H1 (cell line): ENCODE data around the gene PDK2. TPM values are rescaled to one million over a fixed set of nuclear protein-coding genes. Genes with fewer than 3 reads are reported as not detected.

ENCODE experiments used
- CTCF ChIA-PET: fragments of 300-600 bp; sonication (Branson Sonifier 250); formaldehyde crosslinking; loops from one replicate; lab custom pipeline; 2021; ENCODE audit not compliant: partially characterized antibody; lab: Charles Lee
- POLR2A ChIA-PET: fragments of 300-600 bp; sonication (Branson Sonifier 250); formaldehyde crosslinking; loops from one replicate; lab custom pipeline; 2021; ENCODE audit warnings: inconsistent platforms; ENCODE audit not compliant: partially characterized antibody; lab: Charles Lee
- DNase-seq, 2 experiments: peaks; one replicate each; pipeline versions ENCODE4 v3.0.0 to v3.0.0-alpha.2; 2010 to 2022; ENCODE audit warnings: low spot score in 2 of 2, low read depth in 1 of 2, mixed read lengths in 1 of 2
- FAIRE-seq: peaks from 2 replicates; lab custom pipeline; 2011; peaks lifted over from hg19 to GRCh38; lab: Jason Lieb, UNC
- H2AFZ ChIP-seq: 2 replicates; pipeline ENCODE4 v1.8.1; 2012; ENCODE audit warnings: low read length, inconsistent platforms
- H2AK5ac ChIP-seq: 2 replicates; pipeline ENCODE4 v1.6.1; 2013; ENCODE audit warnings: low read depth, low read length
- H2BK120ac ChIP-seq: replicated peaks from 2 replicates; pipeline ENCODE3; 2013; ENCODE audit warnings: low read depth, low read length, inconsistent platforms
- H2BK12ac ChIP-seq: 2 replicates; pipeline ENCODE4 v1.6.1; 2013; ENCODE audit warnings: low read depth, low read length
- H2BK15ac ChIP-seq: 2 replicates; pipeline ENCODE4 v1.6.1; 2013; ENCODE audit warnings: low read length
- H2BK20ac ChIP-seq: 2 replicates; pipeline ENCODE4 v1.6.1; 2013; ENCODE audit warnings: low read length
- H2BK5ac ChIP-seq: 2 replicates; pipeline ENCODE4 v1.6.1; 2013; ENCODE audit warnings: low read depth, low read length
- H3K14ac ChIP-seq: 2 replicates; pipeline ENCODE4 v1.6.1; 2013; ENCODE audit warnings: inconsistent platforms; ENCODE audit not compliant: insufficient read length
- H3K18ac ChIP-seq: 2 replicates; pipeline ENCODE4 v1.6.1; 2013; ENCODE audit warnings: low read length; ENCODE audit errors: extremely low read depth
- H3K23ac ChIP-seq: 2 replicates; pipeline ENCODE4 v1.6.1; 2013; ENCODE audit warnings: inconsistent platforms; ENCODE audit not compliant: insufficient read length
- H3K23me2 ChIP-seq: 2 replicates; pipeline ENCODE4 v1.6.1; 2013; ENCODE audit warnings: low read depth, low read length
- H3K27ac ChIP-seq: 2 replicates; pipeline ENCODE4 v1.6.1; 2011; ENCODE audit warnings: low read depth, low read length, inconsistent platforms
- H3K27me3 ChIP-seq, 4 experiments: replicated peaks in 1 of 4; 1 replicate in 1 of 4; 2 replicates in 3 of 4; pipeline versions ENCODE4 v1.6.1 to v1.8.1; 2011 to 2013; ENCODE audit warnings: low read length in 3 of 4, mild to moderate bottlenecking in 3 of 4, inconsistent platforms in 2 of 4, mixed read lengths in 2 of 4, moderate library complexity in 1 of 4; ENCODE audit not compliant: control insufficient read depth in 3 of 4, insufficient read depth in 3 of 4; ENCODE audit errors: extremely low read depth in 1 of 4
- H3K36me3 ChIP-seq, 4 experiments: 2 replicates each; pipeline versions ENCODE4 v1.6.1 to v1.8.1; 2011 to 2013; ENCODE audit warnings: mild to moderate bottlenecking in 4 of 4, low read length in 3 of 4, moderate library complexity in 2 of 4, control low read depth in 1 of 4, inconsistent platforms in 1 of 4; ENCODE audit not compliant: insufficient read depth in 4 of 4, control insufficient read depth in 2 of 4
- H3K4ac ChIP-seq: replicated peaks from 2 replicates; pipeline ENCODE3; 2013; ENCODE audit warnings: low read length, low read depth, mixed read lengths, inconsistent platforms; ENCODE audit not compliant: insufficient read length
- H3K4me1 ChIP-seq, 4 experiments: replicated peaks in 1 of 4; 1 replicate in 1 of 4; 2 replicates in 3 of 4; pipeline versions ENCODE4 v1.6.1 to v1.8.1; 2011 to 2013; ENCODE audit warnings: low read length in 3 of 4, inconsistent platforms in 2 of 4, mixed read lengths in 1 of 4; ENCODE audit not compliant: insufficient read depth in 4 of 4, control insufficient read depth in 3 of 4
- H3K4me2 ChIP-seq, 2 experiments: 2 replicates each; pipeline versions ENCODE4 v1.6.1 to v1.8.1; 2011 to 2013; ENCODE audit warnings: low read depth in 2 of 2, low read length in 2 of 2, control low read depth in 1 of 2, inconsistent platforms in 1 of 2, mild to moderate bottlenecking in 1 of 2; ENCODE audit not compliant: insufficient read depth in 1 of 2
- H3K4me3 ChIP-seq, 4 experiments: fragments of 200-600, 300-600 bp in 1 of 4; sonication (generic), shearing (Covaris generic), sonication (Bioruptor Twin) in 1 of 4; 2 replicates each; pipeline versions ENCODE4 v1.5.1 to v1.8.1; 2011 to 2016; ENCODE audit warnings: low read length in 4 of 4, low read depth in 3 of 4, control low read depth in 2 of 4, inconsistent platforms in 2 of 4, mild to moderate bottlenecking in 2 of 4, mixed read lengths in 1 of 4, moderate library complexity in 1 of 4; ENCODE audit not compliant: insufficient read depth in 2 of 4; ENCODE audit errors: extremely low read depth in 1 of 4
- H3K56ac ChIP-seq: replicated peaks from 2 replicates; pipeline ENCODE3; 2013; ENCODE audit warnings: low read depth, mild to moderate bottlenecking, mixed read lengths, low read length, inconsistent platforms; ENCODE audit not compliant: insufficient read length
- H3K79me1 ChIP-seq: 2 replicates; pipeline ENCODE4 v1.6.1; 2013; ENCODE audit warnings: low read depth, low read length, control low read depth
- H3K79me2 ChIP-seq, 2 experiments: 2 replicates each; pipeline versions ENCODE4 v1.6.1 to v1.8.1; 2012 to 2013; ENCODE audit warnings: low read length in 2 of 2, mild to moderate bottlenecking in 2 of 2, inconsistent platforms in 1 of 2; ENCODE audit not compliant: insufficient read depth in 2 of 2, control insufficient read depth in 1 of 2
- H3K9ac ChIP-seq, 4 experiments: replicated peaks in 1 of 4; 1 replicate in 1 of 4; 2 replicates in 3 of 4; pipeline versions ENCODE4 v1.6.1 to v1.8.1; 2011 to 2013; ENCODE audit warnings: low read depth in 3 of 4, low read length in 3 of 4, control low read depth in 2 of 4, mild to moderate bottlenecking in 2 of 4, moderate library complexity in 2 of 4, inconsistent platforms in 1 of 4; ENCODE audit errors: extremely low read depth in 1 of 4
- H3K9me3 ChIP-seq, 2 experiments: 2 replicates each; pipeline versions ENCODE4 v1.6.1 to v1.8.1; 2012 to 2013; ENCODE audit warnings: mild to moderate bottlenecking in 2 of 2, moderate library complexity in 2 of 2, control low read depth in 1 of 2, inconsistent platforms in 1 of 2, low read depth in 1 of 2, low read length in 1 of 2, mixed read lengths in 1 of 2; ENCODE audit not compliant: insufficient read depth in 2 of 2
- H4K20me1 ChIP-seq, 2 experiments: replicated peaks in 1 of 2; 2 replicates each; pipeline versions ENCODE3 to v1.8.1; 2011 to 2013; ENCODE audit warnings: inconsistent platforms in 2 of 2, low read length in 2 of 2, mild to moderate bottlenecking in 1 of 2; ENCODE audit not compliant: insufficient read depth in 2 of 2, control insufficient read depth in 1 of 2
- H4K5ac ChIP-seq: 2 replicates; pipeline ENCODE4 v1.6.1; 2013; ENCODE audit warnings: low read length, low read depth, mixed read lengths, inconsistent platforms; ENCODE audit not compliant: insufficient read length
- H4K8ac ChIP-seq: 2 replicates; pipeline ENCODE4 v1.8.0; 2013; ENCODE audit warnings: mild to moderate bottlenecking, moderate library complexity, low read length, inconsistent platforms; ENCODE audit not compliant: insufficient read depth; ENCODE audit errors: extremely low read depth
- H4K91ac ChIP-seq: replicated peaks from 2 replicates; pipeline ENCODE3; 2013; ENCODE audit warnings: low read length, mixed read lengths, inconsistent platforms; ENCODE audit not compliant: insufficient read length
- ATF3 ChIP-seq: IDR thresholded peaks from 2 replicates; pipeline ENCODE4 v1.6.1; 2011; ENCODE audit warnings: low read depth, mild to moderate bottlenecking, low read length; ENCODE audit not compliant: insufficient read depth
- CEBPB ChIP-seq: IDR thresholded peaks from 2 replicates; pipeline ENCODE4 v1.6.1; 2012; ENCODE audit warnings: low read depth, low read length
- CHD1 ChIP-seq: IDR thresholded peaks from 2 replicates; pipeline ENCODE4 v1.6.1; 2012; ENCODE audit warnings: low read depth, low read length, improper control_type of control experiment
- KDM5A ChIP-seq: fragments of 200-600 bp; IDR thresholded peaks from 2 replicates; pipeline ENCODE4 v1.7.1; 2012; ENCODE audit warnings: mild to moderate bottlenecking, low read length, inconsistent platforms, mixed read lengths
- YY1 ChIP-seq: IDR thresholded peaks from 2 replicates; pipeline ENCODE4 v1.6.1; 2011; ENCODE audit warnings: low read depth, mild to moderate bottlenecking, low read length
- WGBS, 2 experiments: shearing (Covaris generic) in 1 of 2; methylation state at CpG; one replicate each; pipeline versions ENCODE4 v1.1.6 to v1.1.7; 2013 to 2015; ENCODE audit warnings: low lambda C conversion rate in 2 of 2, mixed read lengths in 2 of 2, inconsistent platforms in 1 of 2, low coverage in 1 of 2, missing lambda C conversion rate in 1 of 2; ENCODE audit not compliant: insufficient replicate concordance in 2 of 2, insufficient coverage in 1 of 2, insufficient read length in 1 of 2; ENCODE audit errors: extremely low coverage in 1 of 2, missing lambda C conversion rate in 1 of 2; 5-methylcytosine and 5-hydroxymethylcytosine counted together
- polyA plus RNA-seq, 7 experiments: library from polyadenylated mRNA; depleted of rRNA in 3 of 7; stranded (reverse) in 5 of 7; unstranded in 2 of 7; fragments of >200 nt in 5 of 7; fragments of 200-250 nt in 2 of 7; gene quantifications; 1 replicate in 5 of 7; 2 replicates in 1 of 7; 4 replicates in 1 of 7; pipeline versions ENCODE4 v1.2.1 to v1.2.3, GENCODE V29; 2011 to 2013; ENCODE audit warnings: missing spikeins in 2 of 7, mixed read lengths in 2 of 7
- total RNA-seq: library from RNA; stranded (reverse); fragmentation: NEBNext Ultra II Directional; extraction: Animal tissue kit (Norgen Biotek cat#: 25700); gene quantifications from 2 replicates; pipeline ENCODE4 v1.2.1, GENCODE V29; 2021

Gene PDK2
- total and polyA plus RNA-seq, 2 of the 8 experiments (the other 6 are each of a cell fraction or from before 2014, with no cell fraction given), result 18.3 to 121 TPM

GRCh38 chr17:50115756-50116155 is 20.6 kb downstream of the PDK2 start:
- POLR2A ChIA-PET, result interaction anchor here (0.8 to 2.3 kb wide), 6 partner anchors 8 to 36 kb away, joined by 3 to 11 read pairs (median 4); partner anchors contain the start of genes PPP1R9B and SAMD14
- 78% methylated on average over 15 of the region's 17 CpGs; no CpG with 5 or more reads in 1 of the 2 experiments for WGBS, 2 experiments
- no peak for FAIRE-seq

More at GRCh38 chr17:50115756-50116155, 20.6 kb downstream of the PDK2 start:
- H3K18ac ChIP-seq, result no peak overlapping the region
- TF ChIP-seq CHD1 (no peak), ATF3 (no peak), YY1 (no peak), CEBPB (no peak), KDM5A (no peak)
- TF ChIP-seq, all 59 proteins: peak for 0
- Histone ChIP-seq H4K20me1 (no peaks in the 10 kb centered on the region), H2BK5ac (no peak overlapping the region; the same call in 1 of the 2 replicates), H4K8ac (no peak overlapping the region), H4K5ac (no peak overlapping the region), H3K4me3 (no peak overlapping the region), H2BK20ac (peak overlapping the region; percentile 61; the same call in 1 of the 2 replicates), H3K4me1 (peaks cover 6 to 14% (median 11%) of the 10 kb centered on the region in 4 experiments), H3K36me3 (no peaks in the 10 kb centered on the region), H2AFZ (no peak overlapping the region), H3K23ac (no peak overlapping the region), H3K27ac (no peak overlapping the region), H4K91ac (no peak overlapping the region), H3K4me2 (no peak overlapping the region), H3K27me3 (peaks cover 0 to 18% (median 12%) of the 10 kb centered on the region in 4 experiments; a peak in 5 of 7 replicates), H2BK120ac (no peak overlapping the region), H3K9ac (no peak overlapping the region), H3K4ac (no peak overlapping the region), H3K79me1 (no peaks in the 10 kb centered on the region), H2BK15ac (peak overlapping the region; percentile 16; the same call in 1 of the 2 replicates), H3K9me3 (no peaks in the 10 kb centered on the region), H2AK5ac (no peak overlapping the region; the same call in 1 of the 2 replicates), H3K56ac (no peak overlapping the region), H3K23me2 (peaks cover 2% of the 10 kb centered on the region; the same call in 1 of the 2 replicates), H3K14ac (no peak overlapping the region), H3K79me2 (no peaks in the 10 kb centered on the region), H2BK12ac (peak overlapping the region; percentile 9; the same call in 1 of the 2 replicates)
- DNase-seq, result no peak
- CTCF ChIA-PET, result interaction anchor here (0.8 to 23.0 kb wide), 17 partner anchors 9 to 283 kb away, joined by 3 to 412 read pairs (median 6); partner anchors contain the start of genes PDK2, PPP1R9B, SGCA and TMEM92
